IPS-18c (cell line): ENCODE data around the gene CRYGN.

ENCODE experiments used
- H3K4me3 ChIP-seq: 2 replicates; pipeline ENCODE4 v1.7.0; 2013; ENCODE audit warnings: low read depth, mild to moderate bottlenecking, low read length, moderate library complexity; ENCODE audit not compliant: insufficient read depth
- H3K9me3 ChIP-seq: one replicate; pipeline ENCODE4 v1.6.1; 2013; ENCODE audit warnings: mild to moderate bottlenecking, low read length, moderate library complexity; ENCODE audit not compliant: control insufficient read depth, insufficient read depth

Gene CRYGN

GRCh38 chr7:151404216-151405011, 35.5 kb downstream of the CRYGN start:
- H3K4me3 ChIP-seq, result no peak overlapping the region
- H3K9me3 ChIP-seq, result no peaks in the 10 kb centered on the region

DNA sequence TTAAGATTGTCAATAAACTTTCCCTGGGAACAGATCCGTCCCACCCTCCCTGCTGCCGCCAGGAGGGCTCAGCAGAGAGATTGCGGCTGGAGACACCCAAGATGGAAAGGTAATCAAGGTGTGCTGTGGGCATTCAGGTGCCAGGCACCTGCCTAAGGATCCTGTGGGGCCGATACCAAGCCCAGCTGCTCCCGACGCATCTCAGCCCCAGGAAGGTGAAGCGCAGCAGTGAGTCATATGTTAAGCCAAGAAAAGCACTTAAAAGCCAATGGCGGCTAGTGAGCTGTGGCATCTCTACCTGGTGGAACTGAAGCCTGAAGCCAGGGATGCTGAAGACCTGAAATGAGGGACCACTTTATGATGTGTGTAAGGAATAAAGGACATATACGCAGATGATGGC, 36.2 kb downstream of the CRYGN start:
- H3K4me3 ChIP-seq, result no peak overlapping the region
- no peaks in the 10 kb centered on the region for H3K9me3 ChIP-seq

DNA sequence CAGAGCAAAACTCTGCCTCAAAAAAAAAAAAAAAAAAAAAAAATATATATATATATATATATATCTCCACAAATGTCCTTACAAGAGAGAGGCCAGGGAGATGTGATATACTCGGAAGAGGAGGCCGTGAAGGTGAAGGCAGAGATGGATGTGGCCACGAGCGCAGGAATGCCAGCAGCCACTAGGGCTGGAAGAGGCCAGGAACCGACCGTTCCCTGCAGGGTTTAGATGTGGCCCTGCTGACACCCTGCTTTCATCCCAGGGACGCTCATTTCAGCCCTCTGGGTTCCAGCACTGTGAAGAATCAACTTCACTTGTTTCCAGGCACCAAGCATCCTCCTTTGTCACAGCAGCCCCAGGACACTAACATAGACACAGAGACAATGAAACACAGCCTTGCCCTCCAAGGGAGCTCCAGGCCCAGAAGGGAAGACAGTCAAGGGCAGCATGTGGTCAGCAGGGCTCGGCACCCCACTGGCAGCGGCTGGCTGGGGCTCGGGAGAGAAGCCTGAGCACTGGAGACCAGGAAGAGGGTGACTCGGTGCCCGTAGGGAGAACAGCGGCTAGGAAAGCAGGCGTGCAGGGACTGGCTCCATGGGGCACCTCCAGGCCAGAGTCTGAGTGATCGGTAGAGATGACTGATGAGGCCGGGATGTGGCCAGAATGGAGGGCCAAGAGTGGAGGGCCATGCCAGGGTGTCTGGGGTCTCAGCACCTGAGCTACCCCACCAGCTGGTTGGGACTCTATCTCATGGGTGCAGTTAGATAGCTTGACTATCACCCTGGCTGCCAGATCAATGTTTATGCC, 37.7 kb downstream of the CRYGN start:
- H3K4me3 ChIP-seq, result no peak overlapping the region
- no peaks in the 10 kb centered on the region for H3K9me3 ChIP-seq

DNA sequence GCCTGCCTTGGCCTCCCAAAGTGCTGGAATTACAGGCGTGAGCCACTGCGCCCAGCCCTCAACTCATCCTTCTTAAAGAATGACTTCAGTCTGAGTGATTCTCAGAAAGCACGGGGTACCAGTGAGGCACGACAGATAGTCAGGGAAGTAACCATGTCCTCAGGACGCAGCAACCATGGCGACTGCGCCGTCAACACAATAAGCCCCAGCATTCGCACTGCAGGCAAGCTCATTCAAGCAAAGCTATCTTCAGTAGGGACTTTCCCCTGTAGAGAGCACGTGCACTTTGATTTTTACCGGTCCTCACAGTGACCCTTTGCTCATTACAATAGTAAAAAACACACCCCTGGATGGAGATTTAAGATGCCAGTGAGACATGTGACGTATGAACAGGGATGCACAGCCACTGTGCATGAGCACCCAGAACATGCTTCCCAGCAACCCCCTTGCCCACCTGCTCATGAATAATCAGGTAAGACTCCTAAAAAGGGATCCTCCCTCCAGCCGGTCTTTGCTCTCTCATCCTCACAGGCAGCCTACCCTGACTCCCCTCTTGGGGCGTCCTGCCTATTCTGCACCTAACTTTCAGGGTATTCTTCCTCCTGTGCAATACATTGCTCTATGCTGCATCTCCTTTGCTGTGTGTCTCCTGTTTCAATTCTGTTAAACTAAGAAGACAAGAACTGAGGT, 39.2 kb downstream of the CRYGN start:
- H3K9me3 ChIP-seq, result no peaks in the 10 kb centered on the region
- H3K4me3 ChIP-seq, result no peak overlapping the region

GRCh38 chr7:151399906-151400305, 40.0 kb downstream of the CRYGN start:
- no peaks in the 10 kb centered on the region for H3K9me3 ChIP-seq
- no peak overlapping the region for H3K4me3 ChIP-seq

GRCh38 chr7:151399305-151399601, 40.7 kb downstream of the CRYGN start:
- H3K9me3 ChIP-seq, result no peaks in the 10 kb centered on the region
- no peak overlapping the region for H3K4me3 ChIP-seq

DNA sequence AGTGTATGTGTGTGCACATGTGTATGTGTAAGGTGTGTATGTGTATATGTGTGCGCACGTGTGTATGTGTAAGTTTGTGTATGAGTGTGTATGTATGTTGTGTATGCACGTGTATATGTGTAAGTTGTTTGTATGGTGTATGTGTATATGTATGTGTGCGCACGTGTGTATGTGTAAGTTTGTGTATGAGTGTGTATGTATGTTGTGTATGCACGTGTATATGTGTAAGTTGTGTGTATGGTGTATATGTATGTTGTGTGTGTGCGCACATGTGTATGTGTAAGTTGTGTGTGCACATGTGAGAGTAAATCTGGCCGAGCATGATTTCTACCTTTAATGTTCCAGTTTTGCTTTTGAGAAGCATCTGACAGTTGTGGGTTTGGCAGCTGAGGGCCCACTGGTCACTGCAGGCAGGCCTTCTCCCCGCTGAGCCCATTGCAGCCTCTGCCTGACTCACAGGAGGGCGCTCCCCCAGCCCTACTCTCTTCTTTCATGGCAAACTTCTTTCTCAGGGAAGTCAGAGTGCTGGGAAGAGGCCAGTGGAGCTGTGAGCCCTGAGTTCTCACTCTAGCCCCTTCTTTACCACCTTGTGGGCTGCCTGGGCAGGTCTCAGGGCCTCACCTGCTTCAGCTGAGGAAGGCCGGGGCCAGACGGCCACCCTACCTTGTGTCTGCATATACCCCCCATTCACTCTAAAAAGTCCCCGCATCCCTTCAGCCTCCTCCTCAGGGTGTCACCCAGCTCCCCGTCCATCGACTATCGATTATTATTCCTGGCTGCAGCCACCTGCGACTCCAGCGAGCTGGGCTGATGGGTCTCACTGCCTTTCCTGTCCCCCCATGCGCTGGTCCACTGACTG, 41.3 kb downstream of the CRYGN start:
- no peaks in the 10 kb centered on the region for H3K9me3 ChIP-seq
- no peak overlapping the region for H3K4me3 ChIP-seq

GRCh38 chr7:151397026-151397425, 42.9 kb downstream of the CRYGN start:
- no peaks in the 10 kb centered on the region for H3K9me3 ChIP-seq
- H3K4me3 ChIP-seq, result no peak overlapping the region

- H3K9me3 ChIP-seq, result no peaks in the 10 kb centered on the region
- no peak overlapping the region for H3K4me3 ChIP-seq
These were observed 43.5 kb downstream of the CRYGN start for GRCh38 chr7:151396328-151396970.

GRCh38 chr7:151395036-151395367, 44.9 kb downstream of the CRYGN start:
- no peaks in the 10 kb centered on the region for H3K9me3 ChIP-seq
- no peak overlapping the region for H3K4me3 ChIP-seq

DNA sequence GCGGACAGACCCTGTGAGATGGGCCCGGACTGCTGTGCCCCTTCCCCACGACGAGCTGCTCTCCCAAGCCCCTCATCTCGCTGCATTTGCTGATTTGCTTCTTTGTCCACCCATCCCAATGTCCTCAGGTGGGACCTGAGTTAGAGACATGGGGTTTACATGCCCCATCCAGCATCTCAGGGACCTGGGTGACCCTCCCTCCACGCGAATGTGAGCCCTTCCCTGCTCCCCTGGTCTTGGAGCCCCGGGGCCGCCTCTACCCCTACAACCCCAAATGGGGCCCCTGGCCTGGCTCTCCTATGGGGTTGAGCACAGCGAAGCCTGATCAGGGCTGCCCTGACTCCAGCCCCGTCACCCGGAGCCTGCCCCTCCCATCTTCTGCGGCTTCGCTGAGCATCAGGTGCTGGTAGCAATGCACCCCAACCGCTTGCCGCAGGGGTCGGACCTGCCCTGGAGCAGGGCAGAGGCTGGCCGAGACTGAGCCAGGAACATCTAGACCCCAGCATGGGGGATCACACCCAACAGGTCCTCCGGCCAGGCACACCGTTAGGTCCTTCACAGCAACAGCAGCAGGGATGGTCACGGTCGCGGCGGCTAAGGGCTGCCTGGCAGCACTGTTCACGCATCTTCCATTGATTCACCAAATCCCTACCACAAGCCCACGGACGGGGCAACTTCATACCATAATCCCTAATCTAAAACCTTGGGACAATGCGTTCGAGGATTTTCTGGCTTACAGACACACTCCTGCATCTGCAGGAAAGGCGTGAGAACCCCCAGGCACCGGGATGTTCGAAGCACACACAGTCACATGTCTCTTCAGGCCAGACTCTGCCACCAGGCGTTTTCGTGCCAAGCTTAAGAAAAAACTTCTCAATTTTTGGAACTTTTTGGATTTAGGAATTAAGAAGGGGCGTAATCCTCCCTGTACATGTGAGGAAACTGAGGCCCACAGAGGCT, 45.6 kb downstream of the CRYGN start:
- Histone ChIP-seq H3K4me3 (no peak overlapping the region), H3K9me3 (no peaks in the 10 kb centered on the region)

DNA sequence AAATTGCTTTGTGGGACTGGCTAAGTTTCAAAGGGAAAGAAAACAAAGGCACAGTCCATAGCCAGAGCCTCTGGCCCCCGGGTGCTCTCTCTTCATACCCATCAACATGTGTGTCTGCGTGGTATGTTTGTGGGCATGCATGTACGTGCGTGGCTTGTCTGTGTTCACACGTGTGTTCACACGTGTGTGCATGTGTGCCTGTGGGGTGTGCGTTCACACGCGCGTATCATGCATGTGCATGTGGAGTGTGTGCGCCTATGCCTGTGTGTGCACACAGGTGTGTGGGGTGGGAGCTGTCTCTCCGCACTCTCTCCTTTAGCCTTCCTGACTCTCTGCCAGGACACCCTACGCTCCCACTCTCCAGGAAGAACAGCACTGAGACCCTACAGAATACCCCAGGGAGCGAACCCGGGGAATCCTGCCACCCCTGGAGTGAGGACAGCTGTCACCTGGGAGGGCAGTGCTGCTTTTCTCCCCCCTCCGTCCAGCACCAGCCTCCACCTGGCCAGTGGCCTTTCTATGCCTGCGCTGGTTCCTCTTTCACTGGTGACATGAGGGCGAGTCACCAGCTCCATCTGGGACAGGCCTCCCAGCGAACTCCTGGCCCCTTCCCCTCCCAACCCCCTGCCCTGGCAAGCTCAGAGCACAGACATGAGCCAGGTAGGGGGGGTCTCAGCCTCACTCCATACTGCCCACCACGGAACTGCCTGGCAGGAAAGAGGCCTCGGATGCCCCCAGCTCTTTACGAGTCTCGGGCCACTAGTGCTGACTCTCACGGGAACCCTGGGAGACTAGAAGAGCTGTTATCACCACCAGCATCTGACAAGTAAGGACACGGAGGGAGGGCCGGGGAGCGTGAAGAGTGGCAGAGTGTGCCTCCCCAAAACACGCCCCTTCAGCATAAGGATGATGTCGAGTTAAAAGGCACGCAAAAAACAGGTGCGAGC, 46.6 kb downstream of the CRYGN start:
- H3K4me3 ChIP-seq, result no peak overlapping the region

GRCh38 chr7:151392426-151392825, 47.5 kb downstream of the CRYGN start:
- no peak overlapping the region for H3K4me3 ChIP-seq
- no peaks in the 10 kb centered on the region for H3K9me3 ChIP-seq

More for the DNA sequence above, 46.6 kb downstream of the CRYGN start:
- no peaks in the 10 kb centered on the region for H3K9me3 ChIP-seq

DNA sequence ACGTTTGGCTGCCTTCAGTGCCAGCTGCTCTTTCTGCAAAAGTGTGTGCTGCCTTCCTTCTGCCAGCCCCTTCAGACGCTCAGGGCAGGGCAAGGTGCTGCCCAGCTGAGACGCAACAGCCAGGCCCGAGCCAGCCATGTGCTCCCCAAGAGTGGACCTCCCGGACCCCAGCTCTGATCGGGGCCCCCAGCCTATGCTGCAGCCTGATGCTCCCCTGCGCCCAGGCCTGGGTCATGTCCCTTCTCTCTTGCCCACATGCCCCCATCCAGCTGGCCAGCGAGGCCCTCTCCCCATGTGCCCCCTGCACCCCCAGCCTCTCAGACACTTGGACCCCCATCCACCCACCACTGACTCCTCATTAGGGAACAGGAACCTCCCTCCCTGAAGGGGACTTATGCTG, 47.9 kb downstream of the CRYGN start:
- H3K4me3 ChIP-seq, result no peak overlapping the region
- H3K9me3 ChIP-seq, result no peaks in the 10 kb centered on the region

DNA sequence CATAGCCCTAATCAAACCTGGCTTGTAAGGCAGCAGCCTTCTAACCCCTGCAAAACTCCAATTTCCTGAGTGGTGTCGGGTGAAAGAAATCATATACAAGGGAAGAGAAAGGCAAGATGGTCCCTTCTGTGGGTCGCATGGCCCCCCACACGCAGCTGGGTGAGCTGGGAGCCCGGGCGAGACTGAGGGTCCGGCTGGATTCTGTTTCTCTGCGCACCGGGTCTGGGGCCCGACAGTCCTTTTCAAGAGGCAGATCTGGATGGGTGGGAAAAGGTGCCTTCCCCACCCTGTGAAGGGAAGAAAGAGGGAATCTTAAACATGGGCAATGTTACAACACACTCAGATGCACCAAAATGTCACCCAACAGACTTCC, 48.6 kb downstream of the CRYGN start:
- H3K9me3 ChIP-seq, result no peaks in the 10 kb centered on the region
- no peak overlapping the region for H3K4me3 ChIP-seq
